Measurements from ENCODE around the gene CDC14C. TPM values are rescaled to one million over a fixed set of nuclear protein-coding genes. Genes with fewer than 3 reads are reported as not detected.

CDC14C gene
- total RNA-seq, 4 donors from 2014 or later = not detected

DNA sequence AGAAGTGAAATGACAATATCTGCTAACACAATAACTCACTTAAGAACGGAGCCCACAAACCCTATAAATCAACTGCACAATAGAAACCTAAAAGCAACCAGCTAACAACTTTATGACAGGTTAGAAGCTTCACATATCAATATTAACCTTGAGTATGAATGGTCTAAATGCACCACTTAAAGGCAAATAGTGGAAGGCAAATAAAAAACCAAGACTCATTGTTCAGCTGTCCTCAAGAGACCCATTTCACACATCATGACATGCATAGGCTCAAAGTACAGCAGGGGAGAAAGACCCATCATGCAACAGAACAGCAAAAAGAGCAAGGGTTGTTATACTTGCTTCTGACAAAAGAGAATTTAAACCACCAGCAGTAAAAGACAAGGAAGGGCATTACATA is 46.8 kb downstream of the CDC14C start:
- H3K4me3 ChIP-seq = no peak overlapping the region
- H3K36me3 ChIP-seq = no peaks in the 10 kb centered on the region
- no peak overlapping the region for H3K27ac ChIP-seq
- no peak for TF ChIP-seq POLR2A (IDR thresholded peaks at IDR 0.05)
- DNase-seq = no peak
- no peaks in the 10 kb centered on the region for H3K9me3 ChIP-seq
- intact Hi-C loops (cut with DNase I; ENCODE audit: low total_unique reads) = no loop called here
- H3K27me3 ChIP-seq = no peaks in the 10 kb centered on the region
- no peaks in the 10 kb centered on the region for H3K4me1 ChIP-seq

- intact Hi-C loops (cut with DNase I; ENCODE audit: low total_unique reads) = no loop called here
- Histone ChIP-seq H3K4me3 (no peak overlapping the region), H3K36me3 (no peaks in the 10 kb centered on the region), H3K9me3 (no peaks in the 10 kb centered on the region), H3K4me1 (no peaks in the 10 kb centered on the region), H3K27ac (no peak overlapping the region), H3K27me3 (no peaks in the 10 kb centered on the region)
- TF ChIP-seq POLR2A (IDR thresholded peaks at IDR 0.05) = no peak
- no peak for DNase-seq
Measured at GRCh38 chr7:48976253-48976652, 51.9 kb downstream of the CDC14C start.

DNA sequence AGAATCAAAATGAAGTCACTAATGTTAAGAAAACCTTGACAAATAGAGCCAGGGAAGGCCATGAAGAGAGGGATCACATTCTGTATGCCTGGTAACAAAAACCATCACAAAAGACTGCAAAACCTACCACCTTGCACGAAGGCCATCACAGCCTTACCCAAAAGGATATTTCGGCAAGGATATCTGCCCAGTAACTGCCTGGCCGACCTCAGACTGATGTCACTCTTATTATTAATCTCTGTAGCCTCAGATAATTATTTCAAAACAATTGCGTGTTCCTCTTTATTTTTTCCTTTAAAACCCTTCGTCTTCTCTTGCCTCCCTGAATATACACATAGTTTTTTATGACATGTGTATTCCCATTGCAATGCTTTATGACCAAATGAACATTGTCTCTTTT is 52.5 kb downstream of the CDC14C start:
- no peak for DNase-seq
- H3K27me3 ChIP-seq = no peaks in the 10 kb centered on the region
- intact Hi-C loops (cut with DNase I; ENCODE audit: low total_unique reads) = no loop called here
- H3K4me1 ChIP-seq = no peaks in the 10 kb centered on the region
- H3K27ac ChIP-seq = no peak overlapping the region
- no peak for TF ChIP-seq POLR2A (IDR thresholded peaks at IDR 0.05)
- no peak for TF ChIP-seq CTCF (IDR thresholded peaks at IDR 0.05)
- H3K36me3 ChIP-seq = no peaks in the 10 kb centered on the region
- H3K9me3 ChIP-seq = no peaks in the 10 kb centered on the region
- H3K4me3 ChIP-seq = no peak overlapping the region
